NK-92 (cell line): ENCODE measurements around the gene SKI.
"Not testable (repeated sequence)": the region's sequence is repeated elsewhere in the genome, so short reads cannot be mapped to it uniquely, and the experiment has no call there.

Source experiments
- DNase-seq: peaks from one replicate; lab custom pipeline; 2025; ENCODE audit not compliant: unreplicated experiment; lab: John Stamatoyannopoulos, UW

SKI gene

GRCh38 chr1:2318314-2319278 lies 90.5 kb downstream of the SKI start:
- DNase-seq: no peak

GRCh38 chr1:2319291-2319690 lies 91.2 kb downstream of the SKI start:
- no peak for DNase-seq

GRCh38 chr1:2320006-2320405 lies 91.9 kb downstream of the SKI start:
- no peak for DNase-seq

- no peak for DNase-seq
These were observed 92.9 kb downstream of the SKI start for GRCh38 chr1:2320760-2321667.

- DNase-seq: no peak
These were observed 94.0 kb downstream of the SKI start for GRCh38 chr1:2322065-2322571.

- DNase-seq: no peak
These were observed 94.6 kb downstream of the SKI start for GRCh38 chr1:2322581-2323211.

GRCh38 chr1:2323451-2323974 lies 95.4 kb downstream of the SKI start:
- no peak for DNase-seq

GRCh38 chr1:2324553-2325366 lies 96.6 kb downstream of the SKI start:
- DNase-seq: no peak

GRCh38 chr1:2326524-2326923 lies 98.4 kb downstream of the SKI start:
- no peak for DNase-seq

GRCh38 chr1:2327162-2327561 lies 99.0 kb downstream of the SKI start:
- not testable (repeated sequence) for DNase-seq

GRCh38 chr1:2327841-2328240 lies 99.7 kb downstream of the SKI start:
- no peak for DNase-seq

GRCh38 chr1:2328676-2329455 lies 100.7 kb downstream of the SKI start:
- DNase-seq: no peak

- no peak for DNase-seq
These were observed 101.9 kb downstream of the SKI start for GRCh38 chr1:2330035-2330434.

GRCh38 chr1:2330519-2331199 lies 102.5 kb downstream of the SKI start:
- no peak for DNase-seq

GRCh38 chr1:2331200-2331544 lies 103.1 kb downstream of the SKI start:
- DNase-seq: no peak

GRCh38 chr1:2331580-2331979 lies 103.5 kb downstream of the SKI start:
- DNase-seq: not testable (repeated sequence)

GRCh38 chr1:2334366-2334765 lies 106.2 kb downstream of the SKI start:
- no peak for DNase-seq

- DNase-seq: no peak
These were observed 106.9 kb downstream of the SKI start for GRCh38 chr1:2334883-2335534.
